Lung (tissue), 12 donors: ENCODE data around the gene OGFOD3. TPM values are rescaled to one million over a fixed set of nuclear protein-coding genes. Genes with fewer than 3 reads are reported as not detected.

ENCODE experiments used
- ATAC-seq: fragments of 200-7000 bp; cut with Tn5 transposase; one replicate; pipeline ENCODE4 v1.9.1; 2020; ENCODE audit warnings: moderate number of reproducible peaks; ENCODE audit not compliant: insufficient read depth, low FRiP score
- DNase-seq, 3 donors: peaks; one replicate each; pipeline ENCODE4 v3.0.0-alpha.2; 2013 to 2017
- H3K27ac ChIP-seq, 2 donors: one replicate each; pipeline ENCODE4 v1.5.1; 2013; ENCODE audit warnings: mild to moderate bottlenecking in 2 of 2, moderate library complexity in 2 of 2, control low read depth in 1 of 2, inconsistent platforms in 1 of 2, low read depth in 1 of 2, low read length in 1 of 2
- H3K27me3 ChIP-seq, 3 donors: one replicate each; pipeline ENCODE4 v1.5.1; 2013; ENCODE audit warnings: low read length in 2 of 3; ENCODE audit not compliant: control insufficient read depth in 3 of 3, insufficient read depth in 3 of 3
- H3K36me3 ChIP-seq, 4 donors: one replicate each; pipeline ENCODE4 v1.5.1; 2013; ENCODE audit warnings: low read length in 4 of 4, mild to moderate bottlenecking in 1 of 4, moderate library complexity in 1 of 4; ENCODE audit not compliant: control insufficient read depth in 4 of 4, insufficient read depth in 4 of 4
- H3K4me1 ChIP-seq, 5 donors: one replicate each; pipeline ENCODE4 v1.5.1; 2013; ENCODE audit warnings: low read length in 5 of 5, mild to moderate bottlenecking in 2 of 5, moderate library complexity in 1 of 5; ENCODE audit not compliant: control insufficient read depth in 5 of 5, insufficient read depth in 5 of 5
- H3K4me3 ChIP-seq: one replicate; pipeline ENCODE4 v1.5.1; 2013; ENCODE audit warnings: mild to moderate bottlenecking, control low read depth, moderate library complexity
- H3K9ac ChIP-seq, 2 donors: one replicate each; pipeline ENCODE4 v1.5.1; 2013; ENCODE audit warnings: low read length in 2 of 2, control low read depth in 1 of 2; ENCODE audit not compliant: insufficient read depth in 1 of 2
- H3K9me3 ChIP-seq, 4 donors: one replicate each; pipeline ENCODE4 v1.5.1; 2013; ENCODE audit warnings: low read length in 3 of 4, mild to moderate bottlenecking in 1 of 4, moderate library complexity in 1 of 4; ENCODE audit not compliant: control insufficient read depth in 4 of 4, insufficient read depth in 3 of 4
- WGBS, 2 donors: extraction: QIAGEN DNeasy Blood & Tissue Kit; methylation state at CpG; one replicate each; pipeline ENCODE4 v1.1.7; 2013; 5-methylcytosine and 5-hydroxymethylcytosine counted together
- polyA plus RNA-seq, 2 donors: library from polyadenylated mRNA; stranded (reverse); fragments of 200-250 nt; gene quantifications; one replicate each; pipeline ENCODE4 v1.2.1, GENCODE V29; 2013
- total RNA-seq, 2 donors: library from RNA; depleted of rRNA in 1 of 2; stranded (reverse); fragments of >200 nt in 1 of 2; gene quantifications; one replicate each; pipeline ENCODE4 v1.2.1, GENCODE V29; 2014 to 2021
- TF ChIP-seq, protein P1 (sequence below): IDR thresholded peaks from 2 replicates; pipeline ENCODE4 v1.5.1; 2012; ENCODE audit warnings: mild to moderate bottlenecking; ENCODE audit errors: control extremely low read depth, extremely low read depth
- donor health status: control.
- donor health status: control.
- donor health status: Bipolar disorder and iron deficiency.
- donor health status: healthy.
- donor health status: DM: yes; HTN: yes; CAD: no.

The OGFOD3 gene
- total and polyA plus RNA-seq, 4 donors = 20.6 to 41.6 (median 29.8) TPM

DNA sequence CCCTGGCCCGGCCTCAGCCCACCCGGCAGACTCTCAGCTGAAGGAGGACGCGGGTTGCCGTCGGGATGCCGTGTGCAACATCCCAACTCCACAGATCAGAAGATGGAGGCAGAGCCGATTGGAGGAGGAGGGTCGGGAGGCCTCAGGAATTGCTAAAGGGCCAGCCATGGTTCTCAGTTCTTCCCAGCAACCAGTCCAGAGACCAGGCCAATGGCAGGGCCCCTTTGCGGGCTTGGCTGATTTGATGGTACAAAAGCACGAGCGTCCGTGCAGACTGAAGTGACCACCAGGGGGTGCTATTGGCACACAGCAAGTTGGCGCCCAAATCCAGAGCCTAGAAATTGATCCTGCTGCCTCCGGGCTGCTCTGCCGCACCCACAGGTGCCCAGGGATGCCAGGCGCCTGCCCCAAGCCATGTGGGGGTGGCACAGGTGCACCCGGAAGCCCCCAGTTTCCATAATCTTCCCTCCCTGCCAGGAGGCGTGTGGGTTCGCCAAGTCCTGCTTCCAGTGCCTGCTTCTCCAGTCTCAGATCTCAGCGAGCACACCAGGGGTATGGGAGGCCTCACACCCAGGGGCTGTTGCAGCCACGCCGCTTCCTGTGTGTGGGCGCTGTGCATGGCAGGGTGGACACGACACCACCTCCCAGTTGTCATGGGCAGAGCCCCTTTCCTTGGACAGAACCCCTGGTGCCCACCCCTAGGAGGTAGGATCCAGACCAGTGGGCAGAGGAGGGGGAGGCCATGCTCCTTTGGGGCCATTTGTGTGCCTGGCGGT, 66.5 kb downstream of the OGFOD3 start:
- WGBS, 2 donors = 36 to 40% methylated on average over 26 of the region's 26 CpGs

GRCh38 chr17:82351254-82351712, 67.1 kb downstream of the OGFOD3 start:
- Histone ChIP-seq H3K9ac (no peak overlapping the region), H3K4me3 (no peak overlapping the region), H3K36me3 (no peaks in the 10 kb centered on the region), H3K27ac (no peak overlapping the region), H3K4me1 (peaks cover 0 to 7% (median 4%) of the 10 kb centered on the region in 5 donors), H3K27me3 (peaks cover 0 to 4% (median 0%) of the 10 kb centered on the region in 3 donors), H3K9me3 (no peaks in the 10 kb centered on the region)
- DNase-seq (peak in 1 of 3 donors; percentile 32), ATAC-seq (no peak)
- 43 to 54% methylated on average over 21 of the region's 21 CpGs for WGBS, 2 donors
- TF ChIP-seq, protein P1, sequence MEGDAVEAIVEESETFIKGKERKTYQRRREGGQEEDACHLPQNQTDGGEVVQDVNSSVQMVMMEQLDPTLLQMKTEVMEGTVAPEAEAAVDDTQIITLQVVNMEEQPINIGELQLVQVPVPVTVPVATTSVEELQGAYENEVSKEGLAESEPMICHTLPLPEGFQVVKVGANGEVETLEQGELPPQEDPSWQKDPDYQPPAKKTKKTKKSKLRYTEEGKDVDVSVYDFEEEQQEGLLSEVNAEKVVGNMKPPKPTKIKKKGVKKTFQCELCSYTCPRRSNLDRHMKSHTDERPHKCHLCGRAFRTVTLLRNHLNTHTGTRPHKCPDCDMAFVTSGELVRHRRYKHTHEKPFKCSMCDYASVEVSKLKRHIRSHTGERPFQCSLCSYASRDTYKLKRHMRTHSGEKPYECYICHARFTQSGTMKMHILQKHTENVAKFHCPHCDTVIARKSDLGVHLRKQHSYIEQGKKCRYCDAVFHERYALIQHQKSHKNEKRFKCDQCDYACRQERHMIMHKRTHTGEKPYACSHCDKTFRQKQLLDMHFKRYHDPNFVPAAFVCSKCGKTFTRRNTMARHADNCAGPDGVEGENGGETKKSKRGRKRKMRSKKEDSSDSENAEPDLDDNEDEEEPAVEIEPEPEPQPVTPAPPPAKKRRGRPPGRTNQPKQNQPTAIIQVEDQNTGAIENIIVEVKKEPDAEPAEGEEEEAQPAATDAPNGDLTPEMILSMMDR = no peak

More for the DNA sequence above, 66.5 kb downstream of the OGFOD3 start:
- Histone ChIP-seq H3K4me1 (peaks cover 0 to 13% (median 4%) of the 10 kb centered on the region in 5 donors), H3K27me3 (peaks cover 0 to 4% (median 0%) of the 10 kb centered on the region in 3 donors), H3K9me3 (no peaks in the 10 kb centered on the region), H3K4me3 (no peak overlapping the region), H3K36me3 (no peaks in the 10 kb centered on the region), H3K9ac (no peak overlapping the region), H3K27ac (no peak overlapping the region)
- DNase-seq = peak; percentile 88 to 91 (median 89)
- TF ChIP-seq, protein P1 = peak; percentile 98
- peak; percentile 77 for ATAC-seq

GRCh38 chr17:82350182-82351030, 68.0 kb downstream of the OGFOD3 start:
- ATAC-seq = no peak

More at GRCh38 chr17:82350182-82351030, 68.0 kb downstream of the OGFOD3 start:
- H3K4me3 ChIP-seq = no peak overlapping the region
- peaks cover 0 to 4% (median 0%) of the 10 kb centered on the region in 3 donors for H3K27me3 ChIP-seq
- no peak overlapping the region for H3K27ac ChIP-seq
- no peak for DNase-seq
- H3K9me3 ChIP-seq = no peaks in the 10 kb centered on the region
- TF ChIP-seq, protein P1 = no peak
- H3K9ac ChIP-seq = no peak overlapping the region
- H3K4me1 ChIP-seq = peaks cover 0 to 7% (median 4%) of the 10 kb centered on the region in 5 donors
- WGBS, 2 donors = 84 to 85% methylated on average over 28 of the region's 28 CpGs
- H3K36me3 ChIP-seq = no peaks in the 10 kb centered on the region
